A673 (cell line): ENCODE data around the gene HSD11B1.

Experiments used
- CTCF ChIP-seq: fragments of 300-800, 200-600 bp; sonication (generic); conservative IDR thresholded peaks from 2 replicates; pipeline ENCODE4 v1.5.1; 2017; ENCODE audit warnings: low read depth, mild to moderate bottlenecking, antibody characterized with exemption, low read length, moderate library complexity, mixed read lengths
- EZH2 ChIP-seq: fragments of 200-600 bp; sonication (generic); IDR thresholded peaks from 2 replicates; pipeline ENCODE4 v1.6.1; 2017; ENCODE audit warnings: borderline replicate concordance, low read depth, mild to moderate bottlenecking, mixed read lengths, antibody characterized with exemption, low read length; ENCODE audit not compliant: poor library complexity, severe bottlenecking

- no peak for TF ChIP-seq CTCF
- no peak for TF ChIP-seq EZH2
Observed at GRCh38 chr1:209746451-209747165, 42.0 kb downstream of the HSD11B1 start.
